NT2/D1 (cell line): ENCODE results near the gene MPL.

Experiments
- DNase-seq: peaks from one replicate; pipeline ENCODE4 v3.0.0-alpha.2; 2011; ENCODE audit warnings: low read depth, low spot score
- H3K27me3 ChIP-seq: 2 replicates; pipeline ENCODE4 v1.6.0; 2011; ENCODE audit warnings: mild to moderate bottlenecking; ENCODE audit not compliant: insufficient read length, insufficient read depth
- H3K36me3 ChIP-seq: 2 replicates; pipeline ENCODE4 v1.6.1; 2011; ENCODE audit warnings: mild to moderate bottlenecking, low read length, mixed read lengths; ENCODE audit not compliant: insufficient read depth, insufficient read length
- H3K4me1 ChIP-seq: 2 replicates; pipeline ENCODE4 v1.5.1; 2011; ENCODE audit not compliant: insufficient read depth, insufficient read length
- H3K4me3 ChIP-seq: 2 replicates; pipeline ENCODE4 v1.5.1; 2011; ENCODE audit warnings: low read depth; ENCODE audit not compliant: insufficient read length
- H3K9ac ChIP-seq: 2 replicates; pipeline ENCODE4 v1.6.0; 2011; ENCODE audit warnings: low read depth; ENCODE audit not compliant: insufficient read length
- H3K9me3 ChIP-seq: 2 replicates; pipeline ENCODE4 v1.5.1; 2011; ENCODE audit warnings: mild to moderate bottlenecking, low read length; ENCODE audit not compliant: insufficient read depth
- SUZ12 ChIP-seq: IDR thresholded peaks from 2 replicates; pipeline ENCODE4 v1.6.1; 2011; ENCODE audit not compliant: insufficient read length, insufficient read depth; ENCODE audit errors: extremely low read depth
- YY1 ChIP-seq: IDR thresholded peaks from 2 replicates; pipeline ENCODE4 v1.6.1; 2011; ENCODE audit not compliant: insufficient read length, insufficient read depth
- ZNF274 ChIP-seq: IDR thresholded peaks from 2 replicates; pipeline ENCODE4 v1.6.1; 2011; ENCODE audit warnings: mild to moderate bottlenecking, low read depth, low read length

The MPL gene

GRCh38 chr1:43373066-43373940 lies 35.7 kb downstream of the MPL start:
- Histone ChIP-seq H3K4me1 (no peaks in the 10 kb centered on the region), H3K4me3 (no peak overlapping the region), H3K9ac (no peak overlapping the region), H3K9me3 (no peaks in the 10 kb centered on the region), H3K36me3 (peaks cover 21% of the 10 kb centered on the region), H3K27me3 (no peaks in the 10 kb centered on the region)
- no peak for DNase-seq
- no peak for TF ChIP-seq SUZ12
- no peak for TF ChIP-seq YY1
- TF ChIP-seq ZNF274: no peak

GRCh38 chr1:43376723-43377235 lies 39.2 kb downstream of the MPL start:
- Histone ChIP-seq H3K36me3 (peaks cover 22% of the 10 kb centered on the region), H3K27me3 (no peaks in the 10 kb centered on the region), H3K9ac (no peak overlapping the region), H3K9me3 (no peaks in the 10 kb centered on the region), H3K4me3 (no peak overlapping the region), H3K4me1 (no peaks in the 10 kb centered on the region)
- no peak for DNase-seq
- TF ChIP-seq SUZ12: no peak
- TF ChIP-seq YY1: no peak
- TF ChIP-seq ZNF274: no peak

GRCh38 chr1:43377831-43378230 lies 40.2 kb downstream of the MPL start:
- H3K27me3 ChIP-seq: no peaks in the 10 kb centered on the region
- TF ChIP-seq YY1 (no peak), SUZ12 (no peak), ZNF274 (no peak)
- H3K36me3 ChIP-seq: peaks cover 32% of the 10 kb centered on the region
- H3K4me1 ChIP-seq: no peaks in the 10 kb centered on the region
- no peak overlapping the region for H3K4me3 ChIP-seq
- DNase-seq: no peak
- no peaks in the 10 kb centered on the region for H3K9me3 ChIP-seq
- no peak overlapping the region for H3K9ac ChIP-seq

DNA sequence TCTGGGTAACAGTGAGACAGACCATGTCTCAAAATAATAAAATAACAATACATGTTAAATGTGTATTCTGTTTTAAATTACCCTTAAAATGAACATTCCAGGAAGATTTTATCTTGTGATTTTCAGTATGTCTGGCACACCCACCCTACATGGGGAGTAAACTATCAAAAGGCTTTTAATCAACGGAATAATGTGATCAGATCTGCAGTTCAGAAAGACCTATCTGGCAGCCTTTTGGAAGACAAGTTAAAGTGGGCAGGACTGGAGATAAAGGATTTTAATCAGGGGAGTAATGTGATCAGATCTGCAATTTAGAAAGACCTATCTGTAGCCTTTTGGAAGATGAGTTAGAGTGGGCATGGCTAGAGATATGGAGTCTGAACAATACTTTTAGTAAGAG lies 41.9 kb downstream of the MPL start:
- TF ChIP-seq YY1 (no peak), ZNF274 (no peak), SUZ12 (no peak)
- Histone ChIP-seq H3K9ac (no peak overlapping the region), H3K27me3 (no peaks in the 10 kb centered on the region), H3K4me1 (no peaks in the 10 kb centered on the region), H3K4me3 (no peak overlapping the region), H3K9me3 (no peaks in the 10 kb centered on the region), H3K36me3 (peaks cover 49% of the 10 kb centered on the region)
- no peak for DNase-seq

GRCh38 chr1:43381612-43382011 lies 44.0 kb downstream of the MPL start:
- Histone ChIP-seq H3K4me1 (no peaks in the 10 kb centered on the region), H3K27me3 (no peaks in the 10 kb centered on the region), H3K4me3 (no peak overlapping the region), H3K9me3 (no peaks in the 10 kb centered on the region), H3K9ac (no peak overlapping the region), H3K36me3 (peaks cover 66% of the 10 kb centered on the region)
- DNase-seq: no peak
- no peak for TF ChIP-seq SUZ12
- TF ChIP-seq ZNF274: no peak
- no peak for TF ChIP-seq YY1

- Histone ChIP-seq H3K4me1 (no peaks in the 10 kb centered on the region), H3K9ac (no peak overlapping the region), H3K9me3 (no peaks in the 10 kb centered on the region), H3K4me3 (no peak overlapping the region), H3K27me3 (no peaks in the 10 kb centered on the region), H3K36me3 (peaks cover 72% of the 10 kb centered on the region)
- DNase-seq: no peak
- TF ChIP-seq YY1 (no peak), ZNF274 (no peak), SUZ12 (no peak)
Measured at GRCh38 chr1:43382027-43382779, 44.6 kb downstream of the MPL start.

DNA sequence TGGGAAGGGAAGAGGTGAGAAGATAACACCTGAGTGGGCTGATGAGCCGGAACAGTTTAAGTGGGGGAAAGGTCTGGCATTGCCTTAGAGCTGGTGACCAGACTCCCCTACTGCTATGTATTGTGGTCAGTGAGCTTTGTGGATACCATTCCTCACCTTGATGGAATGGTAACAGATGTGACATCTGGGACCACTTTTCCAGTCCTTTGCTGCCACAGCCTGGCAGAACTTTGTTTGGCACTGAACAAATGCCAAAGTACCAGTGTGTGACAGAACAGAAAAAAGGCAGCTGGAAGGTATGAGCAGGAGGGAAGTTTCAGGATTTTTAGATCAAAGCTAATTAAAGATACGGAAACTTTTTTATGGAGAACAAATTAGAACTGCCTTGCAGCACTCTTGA lies 45.8 kb downstream of the MPL start:
- TF ChIP-seq ZNF274 (no peak), SUZ12 (no peak), YY1 (no peak)
- peaks cover 4% of the 10 kb centered on the region for H3K4me1 ChIP-seq
- H3K27me3 ChIP-seq: no peaks in the 10 kb centered on the region
- H3K9ac ChIP-seq: no peak overlapping the region
- H3K36me3 ChIP-seq: peaks cover 80% of the 10 kb centered on the region
- H3K4me3 ChIP-seq: no peak overlapping the region
- no peak for DNase-seq
- H3K9me3 ChIP-seq: no peaks in the 10 kb centered on the region
